Measurements from ENCODE around the gene SFXN1. TPM values are rescaled to one million over a fixed set of nuclear protein-coding genes. Genes with fewer than 3 reads are reported as not detected.
"Not testable (repeated sequence)": the region's sequence is repeated elsewhere in the genome, so short reads cannot be mapped to it uniquely, and the experiment has no call there.

Gene SFXN1
- total and polyA plus RNA-seq, 8 donors: 29.2 to 47.2 (median 38.9) TPM

- TF ChIP-seq, protein P1, sequence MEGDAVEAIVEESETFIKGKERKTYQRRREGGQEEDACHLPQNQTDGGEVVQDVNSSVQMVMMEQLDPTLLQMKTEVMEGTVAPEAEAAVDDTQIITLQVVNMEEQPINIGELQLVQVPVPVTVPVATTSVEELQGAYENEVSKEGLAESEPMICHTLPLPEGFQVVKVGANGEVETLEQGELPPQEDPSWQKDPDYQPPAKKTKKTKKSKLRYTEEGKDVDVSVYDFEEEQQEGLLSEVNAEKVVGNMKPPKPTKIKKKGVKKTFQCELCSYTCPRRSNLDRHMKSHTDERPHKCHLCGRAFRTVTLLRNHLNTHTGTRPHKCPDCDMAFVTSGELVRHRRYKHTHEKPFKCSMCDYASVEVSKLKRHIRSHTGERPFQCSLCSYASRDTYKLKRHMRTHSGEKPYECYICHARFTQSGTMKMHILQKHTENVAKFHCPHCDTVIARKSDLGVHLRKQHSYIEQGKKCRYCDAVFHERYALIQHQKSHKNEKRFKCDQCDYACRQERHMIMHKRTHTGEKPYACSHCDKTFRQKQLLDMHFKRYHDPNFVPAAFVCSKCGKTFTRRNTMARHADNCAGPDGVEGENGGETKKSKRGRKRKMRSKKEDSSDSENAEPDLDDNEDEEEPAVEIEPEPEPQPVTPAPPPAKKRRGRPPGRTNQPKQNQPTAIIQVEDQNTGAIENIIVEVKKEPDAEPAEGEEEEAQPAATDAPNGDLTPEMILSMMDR (IDR thresholded peaks at IDR 0.05): no peak
- H3K4me1 ChIP-seq: peaks cover 0 to 3% of the 10 kb centered on the region in 2 donors
- intact Hi-C loops (cut with DNase I): no loop called here
- no peak overlapping the region for H3K4me3 ChIP-seq
- H3K36me3 ChIP-seq: peaks cover 0 to 17% of the 10 kb centered on the region in 2 donors
- DNase-seq (no peak), ATAC-seq (no peak)
- no peaks in the 10 kb centered on the region for H3K9me3 ChIP-seq
- no peaks in the 10 kb centered on the region for H3K27me3 ChIP-seq
- no peak overlapping the region for H3K27ac ChIP-seq
Measured at GRCh38 chr5:175501759-175502158, 23.4 kb downstream of the SFXN1 start.

GRCh38 chr5:175507671-175508070, 29.3 kb downstream of the SFXN1 start:
- H3K27ac ChIP-seq; H3K9me3 ChIP-seq; ATAC-seq; intact Hi-C loops (cut with DNase I); H3K4me3 ChIP-seq; H3K27me3 ChIP-seq; H3K4me1 ChIP-seq; DNase-seq: not testable (repeated sequence)
- peaks cover 0 to 37% of the 10 kb centered on the region in 2 donors for H3K36me3 ChIP-seq

GRCh38 chr5:175508896-175509295, 30.5 kb downstream of the SFXN1 start:
- no peaks in the 10 kb centered on the region for H3K4me1 ChIP-seq
- H3K4me3 ChIP-seq: no peak overlapping the region
- peaks cover 0 to 50% of the 10 kb centered on the region in 2 donors for H3K36me3 ChIP-seq
- intact Hi-C loops (cut with DNase I): no loop called here
- no peaks in the 10 kb centered on the region for H3K9me3 ChIP-seq
- TF ChIP-seq, protein P1 (IDR thresholded peaks at IDR 0.05): no peak
- no peaks in the 10 kb centered on the region for H3K27me3 ChIP-seq
- no peak for DNase-seq
- ATAC-seq: no peak
- no peak overlapping the region for H3K27ac ChIP-seq

GRCh38 chr5:175513297-175513696, 34.9 kb downstream of the SFXN1 start:
- intact Hi-C loops (cut with DNase I): no loop called here
- Histone ChIP-seq H3K27me3 (no peaks in the 10 kb centered on the region), H3K27ac (no peak overlapping the region), H3K9me3 (no peaks in the 10 kb centered on the region), H3K36me3 (peaks cover 0 to 89% of the 10 kb centered on the region in 2 donors), H3K4me1 (no peaks in the 10 kb centered on the region), H3K4me3 (no peak overlapping the region)
- TF ChIP-seq, protein P1 (IDR thresholded peaks at IDR 0.05): no peak
- ATAC-seq (no peak), DNase-seq (no peak)

DNA sequence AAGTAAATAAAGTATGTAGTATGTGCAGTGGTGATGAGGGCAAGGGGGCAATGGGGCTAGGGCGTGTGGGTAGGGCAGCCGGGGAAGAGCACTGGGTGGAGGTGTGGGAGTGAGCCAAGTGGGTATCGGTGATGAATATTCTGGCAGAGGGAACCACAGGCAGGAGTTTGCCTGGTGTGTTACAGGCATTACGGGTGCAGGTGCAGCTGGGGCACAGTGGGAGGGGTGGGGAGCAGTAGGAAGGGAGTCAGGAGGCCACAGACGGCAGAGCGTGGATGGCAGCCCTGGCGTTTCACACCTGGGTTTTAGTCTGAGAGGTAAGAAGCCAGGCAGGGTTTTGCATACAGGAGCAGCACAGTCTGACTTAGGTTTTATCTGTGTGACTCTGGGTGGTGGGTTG, 35.4 kb downstream of the SFXN1 start:
- H3K4me3 ChIP-seq: no peak overlapping the region
- H3K27me3 ChIP-seq: no peaks in the 10 kb centered on the region
- ATAC-seq (no peak), DNase-seq (no peak)
- no peaks in the 10 kb centered on the region for H3K4me1 ChIP-seq
- H3K36me3 ChIP-seq: peaks cover 0 to 92% of the 10 kb centered on the region in 2 donors
- no peaks in the 10 kb centered on the region for H3K9me3 ChIP-seq
- TF ChIP-seq, protein P1 (IDR thresholded peaks at IDR 0.05): no peak
- intact Hi-C loops (cut with DNase I): no loop called here
- no peak overlapping the region for H3K27ac ChIP-seq
